AG10803 (cell line): ENCODE measurements around the gene CETP.

Experiments
- DNase-seq: peaks from one replicate; pipeline ENCODE4 v3.0.0; 2010; ENCODE audit warnings: low read depth
- H3K4me3 ChIP-seq: 2 replicates; pipeline ENCODE4 v1.5.1; 2011; ENCODE audit warnings: mild to moderate bottlenecking, low read length, control low read depth
- CTCF ChIP-seq: conservative IDR thresholded peaks from 2 replicates; pipeline ENCODE4 v1.5.1; 2011; ENCODE audit warnings: mild to moderate bottlenecking, low read length, control low read depth, inconsistent platforms

Gene CETP

GRCh38 chr16:56961386-56961785, 364 bp upstream of the CETP start:
- no peak for DNase-seq
- no peak overlapping the region for H3K4me3 ChIP-seq
- no peak for TF ChIP-seq CTCF

- peak; percentile 60 for TF ChIP-seq CTCF
- no peak overlapping the region for H3K4me3 ChIP-seq
- DNase-seq, result peak; percentile 79
These were observed 2.7 kb downstream of the CETP start for GRCh38 chr16:56964243-56965148.

- H3K4me3 ChIP-seq, result no peak overlapping the region
- DNase-seq, result no peak
- TF ChIP-seq CTCF, result no peak
These were observed 3.7 kb downstream of the CETP start for GRCh38 chr16:56965149-56966092.

- DNase-seq, result no peak
- H3K4me3 ChIP-seq, result no peak overlapping the region
- TF ChIP-seq CTCF, result no peak
These were observed 4.3 kb downstream of the CETP start for GRCh38 chr16:56966093-56966475.

GRCh38 chr16:56967733-56968132, 6.0 kb downstream of the CETP start:
- H3K4me3 ChIP-seq, result no peak overlapping the region
- TF ChIP-seq CTCF, result no peak
- peak; percentile 73 for DNase-seq

- no peak for TF ChIP-seq CTCF
- DNase-seq, result no peak
- no peak overlapping the region for H3K4me3 ChIP-seq
These were observed 8.0 kb downstream of the CETP start for GRCh38 chr16:56969769-56970168.
